ENCODE data around the gene AGPAT2. TPM values are rescaled to one million over a fixed set of nuclear protein-coding genes. Genes with fewer than 3 reads are reported as not detected.

The AGPAT2 gene
- polyA plus RNA-seq, 1 of the 3 experiments (the other 2 are of a cell fraction): 46.8 TPM

DNA sequence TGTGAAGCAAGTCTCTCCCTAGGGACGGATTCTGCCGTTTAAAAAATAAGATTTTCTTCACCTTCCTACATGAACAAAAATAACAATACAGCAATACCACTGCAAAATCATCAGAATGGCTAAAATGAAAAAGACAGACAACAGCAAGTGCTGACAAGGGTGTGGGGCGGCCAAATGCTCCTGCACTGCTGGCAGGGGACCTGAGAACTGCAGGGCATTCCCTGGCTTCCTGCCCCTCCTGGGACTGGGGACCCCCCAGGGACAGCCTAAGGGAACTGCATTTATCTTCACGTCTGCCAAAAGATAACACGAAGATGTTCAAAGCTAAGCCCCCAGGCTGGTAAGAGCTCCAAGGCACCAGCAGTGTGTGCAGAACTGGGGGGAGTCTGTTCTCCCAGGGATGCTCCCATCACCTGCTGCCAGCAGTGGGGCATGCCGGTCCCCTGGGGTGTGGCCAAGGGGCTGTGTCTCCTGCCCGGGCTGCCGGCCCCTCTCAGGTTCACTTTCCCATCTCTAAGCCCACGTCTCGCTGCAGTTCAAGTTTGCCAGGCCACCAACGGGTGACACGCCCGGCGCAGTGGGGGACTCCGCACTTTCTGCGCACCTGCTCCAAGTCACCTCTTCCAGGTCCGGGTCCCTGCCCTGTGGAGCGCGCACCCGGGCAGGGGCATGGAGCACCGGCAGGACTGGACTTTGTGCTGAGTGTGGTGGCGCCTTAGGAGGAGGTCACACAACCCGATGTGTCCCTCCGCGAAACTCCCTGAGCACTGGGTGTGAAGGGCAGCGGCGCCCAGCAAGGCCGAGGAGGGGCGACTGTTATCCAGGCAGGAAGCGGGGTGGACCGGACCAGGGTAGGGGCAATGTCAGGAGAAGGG is 29.0 kb downstream of the AGPAT2 start:
- Histone ChIP-seq H3K9me3 (no peaks in the 10 kb centered on the region), H3K9me2 (no peaks in the 10 kb centered on the region), H3K4me3 (ENCODE audit: low read depth in 2 of 2, low read length in 1 of 2) (no peak overlapping the region), H3K9ac (no peak overlapping the region), H4K20me1 (ENCODE audit: insufficient read depth) (no peaks in the 10 kb centered on the region), H3K4me1 (ENCODE audit: control insufficient read depth in 1 of 2, insufficient read depth in 2 of 2, low read depth in 1 of 2, low read length in 1 of 2) (peaks cover 5 to 11% of the 10 kb centered on the region in 2 experiments; a peak in 2 of 4 replicates), H2AFZ (ENCODE audit: low read depth) (no peak overlapping the region), H3K4me2 (no peak overlapping the region), H3K27me3 (ENCODE audit: insufficient read depth) (no peaks in the 10 kb centered on the region), H3K27ac (ENCODE audit: low read depth in 2 of 2, low read length in 1 of 2) (no peak overlapping the region), H3F3A (replicated peaks; ENCODE audit: insufficient read depth) (no peaks in the 10 kb centered on the region), H3K79me2 (ENCODE audit: insufficient read depth) (no peaks in the 10 kb centered on the region), H3K36me3 (replicated peaks in 1 of 2; ENCODE audit: control insufficient read depth in 1 of 2, insufficient read depth in 2 of 2, low read length in 1 of 2) (no peaks in the 10 kb centered on the region)
- no peak for TF ChIP-seq MXI1 (IDR thresholded peaks at IDR 0.05; ENCODE audit: low read depth, low read length)
- POLR2A ChIA-PET: no interaction called here
- 67% methylated on average over 23 of the region's 31 CpGs for WGBS (ENCODE audit: low lambda C conversion rate)
- DNase-seq: no peak
- CTCF ChIA-PET: interaction anchor here (0.9 to 3.1 kb wide), 3 partner anchors 11 to 170 kb away, joined by 3 to 26 read pairs (median 11); no protein-coding TSS in a partner anchor

DNA sequence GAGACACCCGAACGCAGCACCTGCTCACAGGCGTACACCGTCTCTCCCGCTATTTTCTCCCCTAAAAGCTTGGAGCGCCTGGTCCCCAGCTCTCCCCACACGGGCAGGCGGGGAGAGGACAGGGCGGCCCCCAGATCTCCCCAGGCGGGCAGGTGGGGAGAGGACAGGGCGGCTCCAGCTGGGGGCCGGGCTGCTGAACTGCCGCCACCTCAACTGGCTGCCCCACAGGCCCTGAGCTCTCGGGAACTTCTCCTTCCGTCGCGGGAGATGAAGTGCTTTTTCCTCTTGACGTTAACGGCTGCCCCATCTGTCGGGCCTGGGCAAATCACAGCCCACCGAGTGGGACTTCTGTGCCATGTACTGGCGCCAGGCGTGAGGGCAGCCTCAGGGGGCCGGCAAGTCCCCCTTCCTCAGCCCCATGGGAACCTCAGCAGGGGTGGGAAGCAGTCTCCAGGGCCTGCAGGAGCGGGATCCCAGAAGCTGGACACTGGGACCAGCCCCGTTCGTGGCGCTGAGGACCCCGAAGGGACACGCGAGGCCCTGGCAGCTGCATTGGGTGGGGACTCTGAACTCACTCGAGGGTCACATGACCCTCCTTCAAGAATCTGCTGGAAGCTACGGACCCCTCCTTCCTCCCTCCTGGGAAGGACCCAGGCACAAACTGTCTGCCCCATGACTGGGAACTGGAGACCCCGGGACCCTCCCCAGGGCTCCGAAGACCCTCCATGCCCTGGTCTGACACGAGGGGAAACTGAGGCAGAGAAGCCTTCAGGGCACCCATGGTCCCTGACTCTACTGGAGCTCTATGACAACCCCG is 30.3 kb downstream of the AGPAT2 start:
- Histone ChIP-seq H3K9me2 (no peaks in the 10 kb centered on the region), H3K36me3 (replicated peaks in 1 of 2; ENCODE audit: control insufficient read depth in 1 of 2, insufficient read depth in 2 of 2, low read length in 1 of 2) (no peaks in the 10 kb centered on the region), H4K20me1 (ENCODE audit: insufficient read depth) (no peaks in the 10 kb centered on the region), H3K4me2 (no peak overlapping the region), H3K9ac (no peak overlapping the region), H3K4me3 (ENCODE audit: low read depth in 2 of 2, low read length in 1 of 2) (no peak overlapping the region), H3F3A (replicated peaks; ENCODE audit: insufficient read depth) (no peaks in the 10 kb centered on the region), H3K9me3 (no peaks in the 10 kb centered on the region), H3K27me3 (ENCODE audit: insufficient read depth) (no peaks in the 10 kb centered on the region), H3K79me2 (ENCODE audit: insufficient read depth) (no peaks in the 10 kb centered on the region), H3K27ac (ENCODE audit: low read depth in 2 of 2, low read length in 1 of 2) (no peak overlapping the region), H2AFZ (ENCODE audit: low read depth) (no peak overlapping the region), H3K4me1 (ENCODE audit: control insufficient read depth in 1 of 2, insufficient read depth in 2 of 2, low read depth in 1 of 2, low read length in 1 of 2) (peaks cover 5 to 11% of the 10 kb centered on the region in 2 experiments; a peak in 2 of 4 replicates)
- WGBS (ENCODE audit: low lambda C conversion rate): 82% methylated on average over 26 of the region's 37 CpGs
- POLR2A ChIA-PET: interaction anchor here (0.7 kb wide), 1 partner anchor 12 kb away, joined by 3 read pairs; no protein-coding TSS in a partner anchor
- DNase-seq: no peak
- TF ChIP-seq YY1 (IDR thresholded peaks at IDR 0.05; ENCODE audit: low read depth): no peak
- no peak for TF ChIP-seq NRF1 (IDR thresholded peaks at IDR 0.05; ENCODE audit: low read depth, low read length)
- TF ChIP-seq EZH2phosphoT487 (IDR thresholded peaks at IDR 0.05; ENCODE audit: borderline replicate concordance, low read depth): no peak
- TF ChIP-seq RAD21 (IDR thresholded peaks at IDR 0.05; ENCODE audit: low read length): no peak
- TF ChIP-seq CHD2 (IDR thresholded peaks at IDR 0.05; ENCODE audit: low read length, partially characterized antibody): no peak
- TF ChIP-seq, protein P1, sequence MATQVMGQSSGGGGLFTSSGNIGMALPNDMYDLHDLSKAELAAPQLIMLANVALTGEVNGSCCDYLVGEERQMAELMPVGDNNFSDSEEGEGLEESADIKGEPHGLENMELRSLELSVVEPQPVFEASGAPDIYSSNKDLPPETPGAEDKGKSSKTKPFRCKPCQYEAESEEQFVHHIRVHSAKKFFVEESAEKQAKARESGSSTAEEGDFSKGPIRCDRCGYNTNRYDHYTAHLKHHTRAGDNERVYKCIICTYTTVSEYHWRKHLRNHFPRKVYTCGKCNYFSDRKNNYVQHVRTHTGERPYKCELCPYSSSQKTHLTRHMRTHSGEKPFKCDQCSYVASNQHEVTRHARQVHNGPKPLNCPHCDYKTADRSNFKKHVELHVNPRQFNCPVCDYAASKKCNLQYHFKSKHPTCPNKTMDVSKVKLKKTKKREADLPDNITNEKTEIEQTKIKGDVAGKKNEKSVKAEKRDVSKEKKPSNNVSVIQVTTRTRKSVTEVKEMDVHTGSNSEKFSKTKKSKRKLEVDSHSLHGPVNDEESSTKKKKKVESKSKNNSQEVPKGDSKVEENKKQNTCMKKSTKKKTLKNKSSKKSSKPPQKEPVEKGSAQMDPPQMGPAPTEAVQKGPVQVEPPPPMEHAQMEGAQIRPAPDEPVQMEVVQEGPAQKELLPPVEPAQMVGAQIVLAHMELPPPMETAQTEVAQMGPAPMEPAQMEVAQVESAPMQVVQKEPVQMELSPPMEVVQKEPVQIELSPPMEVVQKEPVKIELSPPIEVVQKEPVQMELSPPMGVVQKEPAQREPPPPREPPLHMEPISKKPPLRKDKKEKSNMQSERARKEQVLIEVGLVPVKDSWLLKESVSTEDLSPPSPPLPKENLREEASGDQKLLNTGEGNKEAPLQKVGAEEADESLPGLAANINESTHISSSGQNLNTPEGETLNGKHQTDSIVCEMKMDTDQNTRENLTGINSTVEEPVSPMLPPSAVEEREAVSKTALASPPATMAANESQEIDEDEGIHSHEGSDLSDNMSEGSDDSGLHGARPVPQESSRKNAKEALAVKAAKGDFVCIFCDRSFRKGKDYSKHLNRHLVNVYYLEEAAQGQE (IDR thresholded peaks at IDR 0.05; ENCODE audit: low read depth, low read length): no peak
- no peak for TF ChIP-seq MEF2A (IDR thresholded peaks at IDR 0.05; ENCODE audit: borderline replicate concordance, low read depth)
- no peak for TF ChIP-seq SMC3 (IDR thresholded peaks at IDR 0.05; ENCODE audit: low read depth, low read length)
- TF ChIP-seq RXRA (IDR thresholded peaks at IDR 0.05; ENCODE audit: borderline replicate concordance, low read depth): no peak
- TF ChIP-seq JUND (IDR thresholded peaks at IDR 0.05): no peak
- no peak for TF ChIP-seq SIN3A (IDR thresholded peaks at IDR 0.05; ENCODE audit: borderline replicate concordance, low read depth, low read length)
- TF ChIP-seq FOSL2 (IDR thresholded peaks at IDR 0.05; ENCODE audit: borderline replicate concordance, low read depth): no peak
- TF ChIP-seq RFX5 (IDR thresholded peaks at IDR 0.05; ENCODE audit: low read length): no peak
- no peak for TF ChIP-seq TAF1 (IDR thresholded peaks at IDR 0.05; ENCODE audit: borderline replicate concordance, low read depth, low read length)
- TF ChIP-seq, protein P2, sequence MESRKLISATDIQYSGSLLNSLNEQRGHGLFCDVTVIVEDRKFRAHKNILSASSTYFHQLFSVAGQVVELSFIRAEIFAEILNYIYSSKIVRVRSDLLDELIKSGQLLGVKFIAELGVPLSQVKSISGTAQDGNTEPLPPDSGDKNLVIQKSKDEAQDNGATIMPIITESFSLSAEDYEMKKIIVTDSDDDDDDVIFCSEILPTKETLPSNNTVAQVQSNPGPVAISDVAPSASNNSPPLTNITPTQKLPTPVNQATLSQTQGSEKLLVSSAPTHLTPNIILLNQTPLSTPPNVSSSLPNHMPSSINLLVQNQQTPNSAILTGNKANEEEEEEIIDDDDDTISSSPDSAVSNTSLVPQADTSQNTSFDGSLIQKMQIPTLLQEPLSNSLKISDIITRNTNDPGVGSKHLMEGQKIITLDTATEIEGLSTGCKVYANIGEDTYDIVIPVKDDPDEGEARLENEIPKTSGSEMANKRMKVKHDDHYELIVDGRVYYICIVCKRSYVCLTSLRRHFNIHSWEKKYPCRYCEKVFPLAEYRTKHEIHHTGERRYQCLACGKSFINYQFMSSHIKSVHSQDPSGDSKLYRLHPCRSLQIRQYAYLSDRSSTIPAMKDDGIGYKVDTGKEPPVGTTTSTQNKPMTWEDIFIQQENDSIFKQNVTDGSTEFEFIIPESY (IDR thresholded peaks at IDR 0.05; ENCODE audit: borderline replicate concordance, low read depth): no peak
- no peak for TF ChIP-seq GATA2 (CRISPR knock-in tag; IDR thresholded peaks at IDR 0.05)
- no peak for TF ChIP-seq TCF12 (IDR thresholded peaks at IDR 0.05)
- no peak for TF ChIP-seq MXI1 (IDR thresholded peaks at IDR 0.05; ENCODE audit: low read depth, low read length)
- CTCF ChIA-PET: interaction anchor here (1.1 to 3.1 kb wide), 5 partner anchors 8 to 172 kb away, joined by 4 to 26 read pairs (median 11); no protein-coding TSS in a partner anchor
